Stimulated activated CD4-positive, alpha-beta T cell treated with anti-CD3 and anti-CD28 coated beads, Interleukin-1b, Interleukin-23, amount 100 ng/mL, for 48 hours (primary cell): ENCODE measurements around the gene GLB1L.
"Not testable (repeated sequence)": the region's sequence is repeated elsewhere in the genome, so short reads cannot be mapped to it uniquely, and the experiment has no call there.

Experiments used
- DNase-seq: peaks from one replicate; pipeline ENCODE4 v3.0.0-alpha.2; 2020

GLB1L gene

DNA sequence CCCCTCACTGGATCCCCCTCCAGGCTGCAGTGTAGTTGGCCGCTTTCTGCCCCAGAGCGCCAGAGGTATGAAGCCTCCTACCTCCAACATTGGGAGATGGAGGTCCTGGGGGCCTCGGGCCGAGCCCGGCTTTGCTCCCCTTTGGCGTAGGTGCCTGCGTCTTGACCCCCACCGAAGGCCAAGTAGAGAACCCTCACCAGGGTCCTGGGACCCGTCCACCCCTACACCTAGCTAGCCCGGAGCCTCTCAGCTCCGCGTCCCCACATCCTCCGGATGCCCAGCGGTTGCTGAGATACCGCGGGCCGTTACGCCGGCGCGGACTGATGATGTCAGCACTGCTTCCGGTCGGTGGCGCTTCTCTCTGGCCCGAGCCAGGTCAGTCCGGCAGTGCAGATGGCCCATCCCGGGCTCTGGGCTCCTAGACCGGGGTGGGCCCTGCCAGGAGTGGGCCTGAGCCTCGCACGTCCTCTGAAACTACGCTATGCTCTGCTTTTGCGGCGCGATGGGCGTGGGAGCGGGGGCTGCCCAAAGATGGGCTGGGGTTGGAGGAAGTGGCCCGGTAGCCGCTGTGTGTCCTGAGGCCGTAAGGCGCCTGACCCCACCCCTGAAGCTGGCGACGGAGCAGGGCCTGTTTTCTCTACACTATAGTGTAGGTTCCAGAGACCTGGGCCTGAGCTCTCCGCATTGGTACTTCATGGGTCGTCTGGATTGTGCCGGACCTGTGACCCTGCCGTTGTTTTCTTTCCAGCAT, at the start of gene GLB1L, which contains the start of gene STK16:
TSS of gene GLB1L (minus strand) at position 297 of the 751 bp plus-strand sequence. CDS start 1,871 bp downstream, outside the sequence.
TSS of gene STK16 (plus strand) at position 332 of the 751 bp plus-strand sequence. CDS start 521 bp downstream, outside the sequence.
- peak; percentile 87 for DNase-seq

- peak; percentile 89 for DNase-seq
Measured at GRCh38 chr2:219294356-219295351, 49.4 kb upstream of the GLB1L start.

DNA sequence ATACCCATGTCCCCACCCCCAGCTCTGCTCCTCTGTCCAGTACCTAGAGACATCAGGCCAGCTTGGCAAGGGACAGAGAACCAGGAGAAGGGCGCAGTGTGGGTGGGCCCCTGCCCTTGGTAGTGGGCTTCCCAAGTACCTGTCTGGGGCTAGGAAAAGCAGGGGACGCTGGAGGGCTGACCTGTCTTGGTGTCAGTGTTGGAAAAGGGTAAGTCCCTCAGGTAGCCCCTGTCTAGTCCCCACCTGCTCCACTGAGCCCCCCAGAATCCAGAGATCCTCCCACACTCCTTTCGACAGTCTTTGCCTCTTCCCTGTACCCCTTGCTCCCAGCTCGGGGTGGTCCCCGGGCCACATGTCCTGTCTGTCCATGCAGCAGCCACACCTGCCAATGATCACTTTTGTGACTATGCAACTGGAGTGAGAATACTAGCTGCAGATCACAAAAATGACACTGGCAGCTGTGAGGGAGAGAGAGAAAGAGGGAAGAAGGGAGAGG, 48.5 kb upstream of the GLB1L start:
- no peak for DNase-seq

GRCh38 chr2:219292616-219293015, 47.4 kb upstream of the GLB1L start:
- no peak for DNase-seq

DNA sequence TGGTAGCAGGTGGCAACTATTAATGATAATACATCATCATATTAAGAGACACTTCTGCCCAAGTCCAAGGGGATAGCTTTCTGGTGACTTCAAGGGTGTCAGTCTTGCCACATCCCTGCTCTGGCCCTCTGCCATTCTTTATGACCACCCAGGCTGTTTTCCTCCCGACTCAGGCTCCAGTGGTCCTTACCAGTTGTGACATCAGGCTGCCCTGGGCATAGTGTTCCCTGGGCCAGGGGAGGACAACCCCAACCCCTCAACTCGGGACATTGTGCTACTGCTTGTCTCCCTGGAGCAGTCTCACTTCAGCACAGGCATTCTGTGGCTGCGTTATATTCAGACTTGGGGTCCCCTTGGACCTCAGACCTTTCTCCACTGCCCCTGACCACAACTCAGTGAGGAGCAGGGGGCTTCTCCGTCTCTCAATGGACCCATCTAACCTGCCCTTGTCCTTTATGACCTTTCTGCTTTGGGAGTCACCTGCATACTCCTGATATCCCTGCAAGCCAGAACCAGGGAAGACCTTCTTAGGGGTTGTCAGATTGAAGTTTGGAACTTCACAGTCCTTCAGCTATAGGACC, 46.8 kb upstream of the GLB1L start:
- no peak for DNase-seq

DNA sequence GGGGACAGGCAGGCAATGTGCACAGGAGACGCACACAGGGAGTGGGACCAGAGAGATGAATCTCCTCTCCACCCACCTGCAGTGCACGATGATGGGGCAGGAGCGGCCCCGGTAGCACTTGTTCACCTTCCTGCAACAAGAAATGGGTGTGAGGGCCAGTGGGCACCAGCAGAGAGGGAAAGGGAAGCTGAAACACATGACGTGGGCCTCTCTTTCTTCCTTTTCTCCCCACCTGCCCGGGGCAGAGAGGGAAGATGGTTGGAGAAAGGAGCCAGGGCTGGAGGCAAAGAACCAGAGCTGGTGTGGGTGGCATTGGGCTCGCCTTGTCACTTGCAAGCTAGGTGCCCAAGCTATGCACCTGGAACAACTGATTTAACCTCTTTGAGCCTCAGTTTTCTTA, 46.1 kb upstream of the GLB1L start:
- DNase-seq = no peak

DNA sequence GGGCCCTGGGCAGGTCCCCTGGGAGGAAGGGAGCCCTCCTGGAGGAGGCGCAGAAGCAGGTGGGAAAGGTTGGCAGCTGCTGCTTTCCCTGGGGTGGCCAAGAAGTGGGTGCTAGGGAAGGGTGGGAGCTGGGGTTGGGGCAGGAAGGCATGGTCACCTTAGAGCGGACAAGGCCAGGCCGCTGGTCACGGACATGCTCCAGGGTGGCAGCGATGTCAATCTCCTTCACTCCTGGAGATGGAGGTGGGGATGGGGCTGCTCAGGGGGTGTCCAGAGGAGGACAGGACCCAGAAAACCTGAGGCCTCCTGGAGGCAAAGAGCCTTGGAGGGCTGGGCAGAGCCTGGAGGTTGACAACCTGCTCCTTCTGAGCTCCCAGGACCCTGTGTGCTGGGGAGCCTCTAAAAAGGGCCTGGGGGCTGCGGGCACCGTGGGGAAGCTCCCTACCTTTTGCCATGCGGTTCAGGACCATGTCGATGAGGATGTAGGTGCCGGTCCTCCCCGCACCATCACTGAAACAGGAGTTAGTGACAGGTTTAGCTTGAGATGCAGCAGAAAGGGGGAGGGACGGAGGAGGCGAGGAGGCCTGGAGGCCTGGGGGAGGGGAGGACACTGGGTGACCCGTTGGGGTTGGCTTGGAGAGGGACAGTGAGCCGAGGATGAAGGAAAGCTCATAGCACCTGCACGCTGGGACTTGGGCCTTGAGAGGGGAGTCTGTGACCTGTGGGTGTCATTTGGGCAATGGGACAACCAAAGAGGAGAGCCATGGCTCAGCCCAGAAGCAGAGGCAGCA, 45.3 kb upstream of the GLB1L start:
- DNase-seq = no peak

DNA sequence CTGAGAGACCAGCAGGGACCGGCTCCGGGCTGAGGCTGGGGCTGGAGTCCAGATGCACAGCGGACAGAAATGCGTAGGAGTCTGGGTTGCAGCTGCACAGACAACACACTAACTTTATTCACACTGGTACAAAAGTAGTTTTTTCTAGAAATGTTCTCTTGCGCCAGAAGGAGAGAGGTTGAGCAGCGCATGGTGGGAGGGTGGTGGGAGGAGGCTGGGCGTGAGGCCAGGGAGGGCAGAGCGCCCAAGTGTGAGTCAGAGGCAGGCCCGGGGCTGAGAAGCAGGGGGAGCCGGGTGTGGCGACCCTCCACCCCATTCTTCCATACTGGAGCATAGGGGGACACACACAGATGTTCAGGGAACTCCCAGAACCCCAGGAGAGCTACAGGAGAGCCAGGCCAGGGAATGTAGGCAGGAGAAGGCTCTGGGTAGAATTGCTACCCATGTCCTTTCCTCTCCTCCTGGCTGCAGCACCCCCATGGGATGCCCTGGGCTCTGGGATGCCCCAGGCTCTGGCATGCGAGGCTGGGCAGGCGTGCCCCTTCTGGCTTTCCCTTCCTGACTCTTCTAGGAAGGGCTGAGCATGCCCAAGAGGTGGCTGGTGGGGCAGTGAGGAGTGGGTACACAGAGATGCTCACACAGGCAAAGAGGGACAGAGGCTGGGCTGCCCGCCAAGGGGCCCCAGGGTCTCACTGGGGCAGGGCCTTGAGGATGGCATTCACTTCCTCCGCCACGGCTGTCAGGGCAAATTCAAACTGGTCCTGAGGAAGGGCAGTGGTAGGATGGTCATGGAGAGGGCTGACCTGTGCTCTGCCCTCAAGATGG, 44.5 kb upstream of the GLB1L start:
- DNase-seq = no peak

DNA sequence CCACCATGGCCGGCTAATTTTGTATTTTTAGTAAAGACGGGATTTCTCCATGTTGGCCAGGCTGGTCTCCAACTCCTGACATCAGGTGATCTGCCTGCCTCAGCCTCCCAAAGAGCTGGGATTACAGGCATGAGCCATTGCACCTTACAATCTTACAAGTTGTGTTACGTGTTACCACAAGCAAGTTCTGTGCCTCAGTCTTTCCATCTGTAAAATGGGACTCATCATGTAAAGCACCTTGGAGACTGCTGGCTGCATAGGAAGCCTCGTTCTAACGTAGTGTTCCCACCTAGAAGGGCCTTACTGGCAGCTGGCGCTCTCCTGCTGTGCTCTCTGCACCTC, 43.9 kb upstream of the GLB1L start:
- DNase-seq = no peak

GRCh38 chr2:219287580-219288265, 42.5 kb upstream of the GLB1L start:
- DNase-seq = no peak

DNA sequence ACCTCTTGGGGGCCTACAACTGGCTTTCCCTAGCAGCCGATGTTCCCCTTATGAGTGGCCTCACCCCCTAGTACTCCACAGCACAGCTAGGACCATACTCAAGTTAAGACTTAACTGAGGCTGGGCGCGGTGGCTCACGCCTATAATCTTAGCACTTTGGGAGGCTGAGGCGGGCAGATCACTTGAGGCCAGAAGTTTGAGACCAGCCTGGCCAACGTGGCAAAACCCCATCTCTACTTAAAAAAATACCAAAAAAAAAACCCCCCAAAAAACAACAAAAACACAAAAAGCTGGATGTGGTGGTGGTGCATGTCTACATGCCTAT, 41.8 kb upstream of the GLB1L start:
- DNase-seq = not testable (repeated sequence)

GRCh38 chr2:219286436-219287115, 41.3 kb upstream of the GLB1L start:
- no peak for DNase-seq

DNA sequence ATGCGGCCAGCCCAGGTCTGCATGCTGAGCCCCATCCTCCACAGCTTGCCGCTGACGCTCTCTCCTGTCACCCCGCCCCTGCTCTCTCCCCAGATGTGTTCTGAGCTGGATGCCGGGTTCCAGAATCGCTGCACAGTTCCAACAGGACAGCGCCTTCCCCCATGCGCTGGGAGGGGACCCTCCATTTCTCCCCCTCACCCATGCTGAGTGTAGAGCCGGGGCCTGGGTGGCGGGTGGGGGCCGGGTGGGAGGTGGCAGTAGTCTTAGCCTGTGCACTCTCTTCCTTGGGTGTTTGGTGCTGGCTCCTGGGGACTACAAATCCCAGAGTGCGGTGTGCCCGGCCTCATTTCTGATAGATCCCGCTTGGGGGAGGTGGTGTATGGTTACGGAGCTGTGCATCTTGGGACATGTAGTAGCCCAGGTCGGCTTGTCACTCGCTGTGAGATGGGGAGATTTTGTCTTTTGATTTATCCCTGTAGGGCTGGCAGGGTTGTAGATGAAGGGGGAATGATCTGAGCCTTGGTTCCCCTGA, 40.7 kb upstream of the GLB1L start:
- DNase-seq = no peak

DNA sequence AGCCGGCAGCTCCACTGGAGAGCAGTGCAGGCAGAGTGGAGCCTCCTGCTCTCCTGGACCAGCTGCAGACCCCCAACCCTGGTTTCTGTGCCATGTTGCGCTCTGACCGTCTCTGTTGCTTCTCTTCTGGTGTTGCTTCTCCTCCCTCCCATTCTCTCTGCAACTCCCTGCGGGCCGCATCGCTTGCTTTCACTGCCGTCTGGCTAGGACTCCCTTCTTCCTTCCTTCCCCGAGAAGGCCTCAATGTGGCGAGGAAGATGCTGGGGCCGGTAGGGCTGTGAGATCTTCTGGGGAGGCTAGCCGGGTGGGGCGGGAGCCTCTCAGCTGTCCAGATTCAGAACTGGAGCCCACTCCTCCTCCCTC, 40.1 kb upstream of the GLB1L start:
- DNase-seq = no peak

- no peak for DNase-seq
Measured at GRCh38 chr2:219284501-219285372, 39.5 kb upstream of the GLB1L start.

DNA sequence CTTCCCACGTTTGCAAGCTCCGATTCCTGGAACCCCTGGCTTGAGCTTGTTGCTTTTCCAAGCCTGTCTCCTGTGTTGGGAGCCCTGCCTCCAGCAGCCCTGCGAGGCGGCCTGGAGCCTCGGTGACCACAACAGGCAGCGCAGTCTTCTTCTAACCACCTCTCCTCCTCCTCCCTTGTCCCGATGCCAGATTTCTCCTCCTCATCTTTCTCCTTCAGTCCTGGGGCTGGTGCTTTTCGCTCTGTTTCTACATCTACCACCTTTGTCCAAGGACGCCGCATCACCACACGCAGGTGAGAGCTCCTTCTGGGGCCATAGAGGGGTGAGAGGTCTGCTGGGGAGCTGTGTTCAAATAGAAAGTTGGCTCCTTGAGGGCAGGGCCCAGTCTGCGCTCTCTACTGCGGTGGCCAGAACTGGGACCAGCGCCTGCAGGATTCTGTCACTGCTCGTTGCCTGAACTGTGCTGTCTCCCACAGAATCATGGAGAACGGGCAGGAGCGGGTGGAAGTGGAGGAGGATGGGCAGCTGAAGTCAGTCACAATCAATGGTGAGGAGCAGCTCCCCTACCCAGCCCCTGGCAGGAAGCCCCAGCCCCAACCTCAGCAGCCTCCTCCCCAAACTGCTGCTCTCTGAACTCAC, 37.8 kb upstream of the GLB1L start:
- no peak for DNase-seq

DNA sequence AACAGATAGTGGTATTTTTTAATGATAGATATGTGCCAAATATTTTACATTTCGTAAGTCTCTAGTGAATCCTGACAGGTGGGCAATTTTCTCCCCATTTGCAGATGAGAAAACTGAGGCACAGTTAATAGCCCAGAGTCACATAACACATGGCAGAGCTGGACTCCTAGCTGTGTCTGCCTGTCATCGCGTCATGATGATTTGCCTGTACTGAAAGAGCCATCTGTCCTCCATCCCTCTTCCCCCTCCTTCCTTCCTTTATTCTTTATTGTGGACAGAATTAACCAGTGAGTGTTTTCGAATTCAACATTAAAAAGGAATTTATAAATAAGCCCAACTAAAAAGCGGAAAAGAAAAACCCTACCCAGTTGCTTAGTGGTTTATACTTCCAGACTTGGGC, 37.1 kb upstream of the GLB1L start:
- DNase-seq = no peak

- no peak for DNase-seq
Measured at GRCh38 chr2:219281588-219281987, 36.3 kb upstream of the GLB1L start.

GRCh38 chr2:219280651-219281050, 35.4 kb upstream of the GLB1L start:
- DNase-seq = no peak
